ENCODE data around the gene TET3.

Gene TET3

GRCh38 chr2:74007121-74007520 lies 22.4 kb downstream of the TET3 start:
- DNase-seq: no peak

GRCh38 chr2:74007711-74008110 lies 23.0 kb downstream of the TET3 start:
- no peak for DNase-seq

GRCh38 chr2:74008761-74009395 lies 24.2 kb downstream of the TET3 start:
- DNase-seq: no peak

- no peak for DNase-seq
These were observed 24.9 kb downstream of the TET3 start for GRCh38 chr2:74009577-74009976.

GRCh38 chr2:74010087-74010541 lies 25.4 kb downstream of the TET3 start:
- DNase-seq: no peak

- DNase-seq: no peak
These were observed 26.5 kb downstream of the TET3 start for GRCh38 chr2:74011246-74011645.

- DNase-seq: no peak
These were observed 30.1 kb downstream of the TET3 start for GRCh38 chr2:74014813-74015212.

- DNase-seq: no peak
These were observed 32.5 kb downstream of the TET3 start for GRCh38 chr2:74017223-74017622.

GRCh38 chr2:74019516-74019915 lies 34.8 kb downstream of the TET3 start:
- DNase-seq: no peak

GRCh38 chr2:74020702-74021406 lies 36.1 kb downstream of the TET3 start:
- peak; percentile 46 for DNase-seq

- DNase-seq: no peak
These were observed 36.7 kb downstream of the TET3 start for GRCh38 chr2:74021407-74021755.

GRCh38 chr2:74024216-74024615 lies 39.5 kb downstream of the TET3 start:
- DNase-seq: no peak

- DNase-seq: no peak
These were observed 41.4 kb downstream of the TET3 start for GRCh38 chr2:74025971-74026612.

GRCh38 chr2:74026687-74027241 lies 42.1 kb downstream of the TET3 start:
- no peak for DNase-seq

GRCh38 chr2:74027496-74027895 lies 42.8 kb downstream of the TET3 start:
- no peak for DNase-seq

GRCh38 chr2:74028290-74028689 lies 43.6 kb downstream of the TET3 start:
- DNase-seq: no peak

- DNase-seq: no peak
These were observed 44.0 kb downstream of the TET3 start for GRCh38 chr2:74028741-74029140.

GRCh38 chr2:74029714-74030397 lies 45.1 kb downstream of the TET3 start:
- DNase-seq: no peak

- DNase-seq: no peak
These were observed 46.5 kb downstream of the TET3 start for GRCh38 chr2:74031221-74031620.

- DNase-seq: no peak
These were observed 47.2 kb downstream of the TET3 start for GRCh38 chr2:74031959-74032287.

- no peak for DNase-seq
These were observed 48.7 kb downstream of the TET3 start for GRCh38 chr2:74033375-74033774.

All from CD4-positive, alpha-beta T cell treated with Interleukin-15 for 1 hour (primary cell).